SJSA1 (cell line): ENCODE data around the gene RSPH1. TPM values are rescaled to one million over a fixed set of nuclear protein-coding genes. Genes with fewer than 3 reads are reported as not detected.

Experiments used
- DNase-seq, 2 experiments: peaks; one replicate each; pipeline ENCODE4 v3.0.0-alpha.2; 2015 to 2020; ENCODE audit warnings: low spot score in 2 of 2, low read depth in 1 of 2
- H3K27ac ChIP-seq: fragments of 250-450 bp; sonication (Bioruptor Pico); 2 replicates; pipeline ENCODE4 v1.5.1; 2020; ENCODE audit warnings: mild to moderate bottlenecking, moderate library complexity
- H3K27me3 ChIP-seq: fragments of 250-450 bp; sonication (Bioruptor Pico); replicated peaks from 2 replicates; pipeline ENCODE4 v1.5.1; 2020; ENCODE audit warnings: mild to moderate bottlenecking, moderate library complexity
- H3K36me3 ChIP-seq: fragments of 250-450 bp; sonication (Bioruptor Pico); 2 replicates; pipeline ENCODE4 v1.5.1; 2020; ENCODE audit warnings: mild to moderate bottlenecking
- H3K4me1 ChIP-seq: fragments of 250-450 bp; sonication (Bioruptor Pico); replicated peaks from 2 replicates; pipeline ENCODE4 v1.6.1; 2021; ENCODE audit warnings: mild to moderate bottlenecking
- H3K4me3 ChIP-seq: fragments of 250-450 bp; sonication (Bioruptor Pico); 2 replicates; pipeline ENCODE4 v1.5.1; 2020; ENCODE audit warnings: mild to moderate bottlenecking
- H3K9me3 ChIP-seq: fragments of 250-450 bp; sonication (Bioruptor Pico); replicated peaks from 2 replicates; pipeline ENCODE4 v1.5.1; 2020; ENCODE audit warnings: mild to moderate bottlenecking
- total RNA-seq: library from RNA; depleted of rRNA; stranded (reverse); fragments of >200 nt; shearing (Covaris generic); gene quantifications from 2 replicates; pipeline ENCODE4 v1.2.3, GENCODE V29; 2014

Gene RSPH1
- total RNA-seq, 1 experiment from 2014 or later = not detected

GRCh38 chr21:42459082-42459460, 37.0 kb downstream of the RSPH1 start:
- Histone ChIP-seq H3K4me1 (no peaks in the 10 kb centered on the region; the same call in 1 of the 2 replicates), H3K27ac (no peak overlapping the region), H3K27me3 (no peaks in the 10 kb centered on the region), H3K36me3 (no peaks in the 10 kb centered on the region), H3K9me3 (no peaks in the 10 kb centered on the region), H3K4me3 (no peak overlapping the region)
- DNase-seq = no peak

- no peaks in the 10 kb centered on the region for H3K36me3 ChIP-seq
- H3K4me1 ChIP-seq = no peaks in the 10 kb centered on the region
- no peak overlapping the region for H3K27ac ChIP-seq
- no peaks in the 10 kb centered on the region for H3K9me3 ChIP-seq
- H3K27me3 ChIP-seq = no peaks in the 10 kb centered on the region
- no peak overlapping the region for H3K4me3 ChIP-seq
- no peak for DNase-seq
Observed at GRCh38 chr21:42456457-42456856, 39.6 kb downstream of the RSPH1 start.

- DNase-seq = no peak
- no peaks in the 10 kb centered on the region for H3K9me3 ChIP-seq
- no peak overlapping the region for H3K27ac ChIP-seq
- H3K4me1 ChIP-seq = no peaks in the 10 kb centered on the region
- H3K27me3 ChIP-seq = no peaks in the 10 kb centered on the region
- H3K36me3 ChIP-seq = no peaks in the 10 kb centered on the region
- no peak overlapping the region for H3K4me3 ChIP-seq
Observed at GRCh38 chr21:42455754-42456440, 40.1 kb downstream of the RSPH1 start.

- no peaks in the 10 kb centered on the region for H3K27me3 ChIP-seq
- H3K4me1 ChIP-seq = peaks cover 1% of the 10 kb centered on the region; the same call in 1 of the 2 replicates
- H3K27ac ChIP-seq = no peak overlapping the region
- H3K9me3 ChIP-seq = no peaks in the 10 kb centered on the region
- no peaks in the 10 kb centered on the region for H3K36me3 ChIP-seq
- no peak for DNase-seq
- no peak overlapping the region for H3K4me3 ChIP-seq
Observed at GRCh38 chr21:42455196-42455595, 40.8 kb downstream of the RSPH1 start.

- Histone ChIP-seq H3K27me3 (no peaks in the 10 kb centered on the region), H3K9me3 (no peaks in the 10 kb centered on the region), H3K4me1 (peaks cover 4% of the 10 kb centered on the region), H3K4me3 (no peak overlapping the region), H3K36me3 (no peaks in the 10 kb centered on the region), H3K27ac (no peak overlapping the region)
- no peak for DNase-seq
Observed at GRCh38 chr21:42454786-42455185, 41.2 kb downstream of the RSPH1 start.

- Histone ChIP-seq H3K9me3 (no peaks in the 10 kb centered on the region), H3K27ac (no peak overlapping the region), H3K27me3 (no peaks in the 10 kb centered on the region), H3K4me1 (peaks cover 9% of the 10 kb centered on the region), H3K36me3 (no peaks in the 10 kb centered on the region), H3K4me3 (no peak overlapping the region)
- DNase-seq = no peak
Observed at GRCh38 chr21:42453986-42454570, 41.9 kb downstream of the RSPH1 start.

- Histone ChIP-seq H3K9me3 (no peaks in the 10 kb centered on the region), H3K4me3 (no peak overlapping the region), H3K4me1 (peaks cover 9% of the 10 kb centered on the region), H3K36me3 (no peaks in the 10 kb centered on the region), H3K27ac (no peak overlapping the region), H3K27me3 (no peaks in the 10 kb centered on the region)
- no peak for DNase-seq
Observed at GRCh38 chr21:42453224-42453985, 42.6 kb downstream of the RSPH1 start.

- Histone ChIP-seq H3K4me1 (peaks cover 9% of the 10 kb centered on the region), H3K36me3 (no peaks in the 10 kb centered on the region), H3K9me3 (no peaks in the 10 kb centered on the region), H3K27ac (no peak overlapping the region), H3K27me3 (no peaks in the 10 kb centered on the region), H3K4me3 (no peak overlapping the region)
- no peak for DNase-seq
Observed at GRCh38 chr21:42452401-42453223, 43.4 kb downstream of the RSPH1 start.

- Histone ChIP-seq H3K9me3 (no peaks in the 10 kb centered on the region), H3K4me3 (no peak overlapping the region), H3K27ac (no peak overlapping the region), H3K4me1 (peaks cover 9% of the 10 kb centered on the region), H3K36me3 (no peaks in the 10 kb centered on the region), H3K27me3 (no peaks in the 10 kb centered on the region; the same call in 1 of the 2 replicates)
- DNase-seq = no peak
Observed at GRCh38 chr21:42451941-42452340, 44.1 kb downstream of the RSPH1 start.

- no peak overlapping the region for H3K27ac ChIP-seq
- no peaks in the 10 kb centered on the region for H3K36me3 ChIP-seq
- no peak overlapping the region for H3K4me3 ChIP-seq
- no peak for DNase-seq
- H3K27me3 ChIP-seq = no peaks in the 10 kb centered on the region; the same call in 1 of the 2 replicates
- H3K4me1 ChIP-seq = peaks cover 9% of the 10 kb centered on the region
- H3K9me3 ChIP-seq = no peaks in the 10 kb centered on the region
Observed at GRCh38 chr21:42448686-42449085, 47.3 kb downstream of the RSPH1 start.

GRCh38 chr21:42447732-42448131, 48.3 kb downstream of the RSPH1 start:
- Histone ChIP-seq H3K27ac (no peak overlapping the region), H3K4me3 (no peak overlapping the region), H3K9me3 (no peaks in the 10 kb centered on the region), H3K27me3 (no peaks in the 10 kb centered on the region; the same call in 1 of the 2 replicates), H3K4me1 (peaks cover 9% of the 10 kb centered on the region), H3K36me3 (no peaks in the 10 kb centered on the region)
- DNase-seq = no peak

- Histone ChIP-seq H3K4me1 (peaks cover 9% of the 10 kb centered on the region), H3K36me3 (no peaks in the 10 kb centered on the region), H3K27ac (no peak overlapping the region), H3K4me3 (no peak overlapping the region), H3K27me3 (no peaks in the 10 kb centered on the region; the same call in 1 of the 2 replicates), H3K9me3 (no peaks in the 10 kb centered on the region)
- no peak for DNase-seq
Observed at GRCh38 chr21:42447182-42447581, 48.8 kb downstream of the RSPH1 start.

GRCh38 chr21:42446531-42446930, 49.5 kb downstream of the RSPH1 start:
- DNase-seq = no peak
- H3K4me3 ChIP-seq = no peak overlapping the region
- H3K4me1 ChIP-seq = peaks cover 9% of the 10 kb centered on the region
- H3K9me3 ChIP-seq = no peaks in the 10 kb centered on the region
- H3K36me3 ChIP-seq = no peaks in the 10 kb centered on the region
- no peaks in the 10 kb centered on the region; the same call in 1 of the 2 replicates for H3K27me3 ChIP-seq
- H3K27ac ChIP-seq = no peak overlapping the region
